Measurements from ENCODE around the gene FIBCD1. TPM values are rescaled to one million over a fixed set of nuclear protein-coding genes. Genes with fewer than 3 reads are reported as not detected.
A peak's percentile ranks its signal among the peaks of the same experiment; 100 is the strongest.

The FIBCD1 gene
- total RNA-seq, 1 donor from 2014 or later, result 0.66 TPM

- FAIRE-seq, result no peak
- H3K4me1 Mint-ChIP-seq (ENCODE audit: low read depth, unreplicated experiment), result peaks cover 41% of the 10 kb centered on the region
- peak overlapping the region; percentile 80 for H3K27ac Mint-ChIP-seq (ENCODE audit: unreplicated experiment)
- peaks cover 10% of the 10 kb centered on the region for H3K36me3 Mint-ChIP-seq (ENCODE audit: low read depth, unreplicated experiment)
- H3K9me3 ChIP-seq (ENCODE audit: insufficient read depth, low read depth, low read length), result no peaks in the 10 kb centered on the region
- H3K4me1 ChIP-seq (ENCODE audit: insufficient read depth, low read length), result peaks cover 24% of the 10 kb centered on the region
- peaks cover 2% of the 10 kb centered on the region for H3K9me3 Mint-ChIP-seq (ENCODE audit: unreplicated experiment)
- DNase-seq (ENCODE audit: low read depth), result no peak
- H3K9ac ChIP-seq (ENCODE audit: low read length), result no peak overlapping the region
- H3K4me3 Mint-ChIP-seq (ENCODE audit: unreplicated experiment), result no peak overlapping the region
- peaks cover 33% of the 10 kb centered on the region for H3K36me3 ChIP-seq (ENCODE audit: insufficient read depth, low read length)
- H3K4me3 ChIP-seq (ENCODE audit: insufficient read depth, low read depth, low read length), result no peak overlapping the region
- H3K79me2 ChIP-seq (ENCODE audit: insufficient read depth, low read length), result peaks cover 90% of the 10 kb centered on the region
- no peaks in the 10 kb centered on the region for H3K27me3 ChIP-seq (ENCODE audit: insufficient read depth, low read length)
- H3K4me2 ChIP-seq (ENCODE audit: low read length), result no peak overlapping the region
- peaks cover 14% of the 10 kb centered on the region for H4K20me1 ChIP-seq (ENCODE audit: insufficient read depth, low read length)
- no peak overlapping the region for H3K27ac ChIP-seq (ENCODE audit: low read depth, low read length)
- no peak overlapping the region for H2AFZ ChIP-seq (ENCODE audit: low read depth, low read length)
- TF ChIP-seq, protein P1, sequence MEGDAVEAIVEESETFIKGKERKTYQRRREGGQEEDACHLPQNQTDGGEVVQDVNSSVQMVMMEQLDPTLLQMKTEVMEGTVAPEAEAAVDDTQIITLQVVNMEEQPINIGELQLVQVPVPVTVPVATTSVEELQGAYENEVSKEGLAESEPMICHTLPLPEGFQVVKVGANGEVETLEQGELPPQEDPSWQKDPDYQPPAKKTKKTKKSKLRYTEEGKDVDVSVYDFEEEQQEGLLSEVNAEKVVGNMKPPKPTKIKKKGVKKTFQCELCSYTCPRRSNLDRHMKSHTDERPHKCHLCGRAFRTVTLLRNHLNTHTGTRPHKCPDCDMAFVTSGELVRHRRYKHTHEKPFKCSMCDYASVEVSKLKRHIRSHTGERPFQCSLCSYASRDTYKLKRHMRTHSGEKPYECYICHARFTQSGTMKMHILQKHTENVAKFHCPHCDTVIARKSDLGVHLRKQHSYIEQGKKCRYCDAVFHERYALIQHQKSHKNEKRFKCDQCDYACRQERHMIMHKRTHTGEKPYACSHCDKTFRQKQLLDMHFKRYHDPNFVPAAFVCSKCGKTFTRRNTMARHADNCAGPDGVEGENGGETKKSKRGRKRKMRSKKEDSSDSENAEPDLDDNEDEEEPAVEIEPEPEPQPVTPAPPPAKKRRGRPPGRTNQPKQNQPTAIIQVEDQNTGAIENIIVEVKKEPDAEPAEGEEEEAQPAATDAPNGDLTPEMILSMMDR (IDR thresholded peaks at IDR 0.05; ENCODE audit: insufficient read depth, low read depth, low read length), result no peak
- TF ChIP-seq EZH2 (IDR thresholded peaks at IDR 0.05; ENCODE audit: insufficient read depth, low read length), result no peak
- no peaks in the 10 kb centered on the region for H3K27me3 Mint-ChIP-seq (ENCODE audit: low read depth, unreplicated experiment)
Observed at GRCh38 chr9:130852801-130853200, 86.2 kb downstream of the FIBCD1 start.

Other genes starting within 250 kb of the FIBCD1 start
- gene EXOSC2, start 245.5 kb downstream of the FIBCD1 start, total RNA-seq, result 21.0 and 28.1 TPM in 2 replicates
- gene ABL1, start 104.0 kb downstream of the FIBCD1 start, total RNA-seq, result 113 and 117 TPM in 2 replicates
- not detected in 2 replicates for gene QRFP, start 42.4 kb downstream of the FIBCD1 start, total RNA-seq
- 0.20 and 0.55 TPM in 2 replicates for gene LAMC3, start 69.9 kb upstream of the FIBCD1 start, total RNA-seq
- gene AIF1L, start 157.3 kb upstream of the FIBCD1 start, total RNA-seq, result 20.2 and 23.7 TPM in 2 replicates
- 30.5 and 33.4 TPM in 2 replicates for gene NUP214, start 186.3 kb upstream of the FIBCD1 start, total RNA-seq

All from astrocyte (in vitro differentiated cells and primary cell).